Stimulated activated CD8-positive, alpha-beta memory T cell treated with anti-CD3 and anti-CD28 coated beads, Interleukin-12 subunit alpha, Interleukin-12 subunit beta, amount 100 ng/mL, for 24 hours (primary cell): ENCODE data around the gene VWF.

Experiments
- DNase-seq: peaks from one replicate; pipeline ENCODE4 v3.0.0-alpha.2; 2020; ENCODE audit errors: extremely low read depth

Gene VWF

GRCh38 chr12:6078398-6079096 is 45.9 kb downstream of the VWF start:
- no peak for DNase-seq

- no peak for DNase-seq
Observed at GRCh38 chr12:6077692-6078083, 46.8 kb downstream of the VWF start.

GRCh38 chr12:6076776-6077691 is 47.4 kb downstream of the VWF start:
- DNase-seq = no peak

GRCh38 chr12:6076346-6076745 is 48.1 kb downstream of the VWF start:
- no peak for DNase-seq

- DNase-seq = no peak
Observed at GRCh38 chr12:6074979-6075585, 49.4 kb downstream of the VWF start.

- no peak for DNase-seq
Observed at GRCh38 chr12:6074427-6074826, 50.0 kb downstream of the VWF start.

GRCh38 chr12:6073426-6073825 is 51.0 kb downstream of the VWF start:
- DNase-seq = no peak

GRCh38 chr12:6072302-6072752 is 52.1 kb downstream of the VWF start:
- DNase-seq = no peak

GRCh38 chr12:6071589-6071988 is 52.9 kb downstream of the VWF start:
- no peak for DNase-seq

GRCh38 chr12:6070472-6071257 is 53.8 kb downstream of the VWF start:
- no peak for DNase-seq

GRCh38 chr12:6069437-6070093 is 54.9 kb downstream of the VWF start:
- DNase-seq = no peak

- no peak for DNase-seq
Observed at GRCh38 chr12:6068227-6068626, 56.2 kb downstream of the VWF start.

- no peak for DNase-seq
Observed at GRCh38 chr12:6067152-6067916, 57.1 kb downstream of the VWF start.

- DNase-seq = no peak
Observed at GRCh38 chr12:6066651-6067050, 57.8 kb downstream of the VWF start.

GRCh38 chr12:6065863-6066199 is 58.6 kb downstream of the VWF start:
- DNase-seq = no peak

GRCh38 chr12:6065131-6065862 is 59.2 kb downstream of the VWF start:
- no peak for DNase-seq

- peak; percentile 12 for DNase-seq
Observed at GRCh38 chr12:6062757-6063735, 61.4 kb downstream of the VWF start.

GRCh38 chr12:6062395-6062756 is 62.1 kb downstream of the VWF start:
- no peak for DNase-seq

- no peak for DNase-seq
Observed at GRCh38 chr12:6061660-6062059, 62.8 kb downstream of the VWF start.
